ENCODE results near the gene CDS2.

CDS2 gene

DNA sequence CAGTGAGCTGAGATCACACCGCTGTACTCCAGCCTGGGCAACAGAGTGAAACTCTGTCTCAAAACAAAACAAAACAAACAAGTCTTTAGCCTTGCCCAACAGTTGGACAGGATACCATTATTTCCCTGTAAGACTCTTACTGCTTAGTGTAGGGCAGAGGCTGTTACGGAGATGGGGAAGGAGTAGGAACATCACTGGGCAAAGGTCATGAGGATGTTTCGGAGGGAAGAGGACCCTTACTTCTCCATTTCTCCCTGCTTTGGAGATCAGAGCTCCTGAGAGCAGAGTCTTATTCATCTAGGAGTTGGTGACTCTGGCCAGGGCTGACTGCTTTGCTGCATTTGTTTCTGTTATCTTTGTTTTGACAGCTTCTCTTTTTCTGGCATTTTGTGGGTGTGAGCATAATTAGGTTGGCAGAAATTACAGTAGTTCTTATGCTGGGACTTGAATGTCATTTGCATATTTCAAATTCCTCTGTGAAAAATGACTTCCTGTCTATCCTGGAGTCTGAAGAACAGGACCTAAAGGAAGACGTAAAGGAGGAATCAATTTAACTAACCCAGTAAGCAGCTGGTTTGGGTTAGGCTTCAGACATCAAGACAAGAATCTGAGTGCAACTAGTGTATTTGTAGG lies 89.0 kb downstream of the CDS2 start:
- no peak for DNase-seq

DNA sequence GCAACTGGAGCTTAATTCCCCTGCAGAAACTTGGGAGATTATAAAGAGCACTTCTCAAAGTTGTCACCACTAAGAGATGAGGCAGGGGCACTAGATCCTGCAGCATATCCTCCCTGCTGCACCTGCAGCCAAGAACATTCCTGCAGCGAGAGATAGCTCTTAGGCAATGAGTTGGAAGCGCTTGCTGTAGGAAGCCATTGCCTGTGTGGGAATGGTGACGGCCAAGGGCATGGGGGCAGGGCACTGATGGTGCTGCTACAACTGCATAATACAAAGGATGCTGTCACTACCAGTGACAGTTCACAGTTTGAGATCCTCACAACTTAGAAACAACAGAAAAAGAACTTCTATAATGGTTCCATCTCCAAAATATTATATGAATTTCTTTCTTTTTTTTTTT lies 89.9 kb downstream of the CDS2 start:
- no peak for DNase-seq

DNA sequence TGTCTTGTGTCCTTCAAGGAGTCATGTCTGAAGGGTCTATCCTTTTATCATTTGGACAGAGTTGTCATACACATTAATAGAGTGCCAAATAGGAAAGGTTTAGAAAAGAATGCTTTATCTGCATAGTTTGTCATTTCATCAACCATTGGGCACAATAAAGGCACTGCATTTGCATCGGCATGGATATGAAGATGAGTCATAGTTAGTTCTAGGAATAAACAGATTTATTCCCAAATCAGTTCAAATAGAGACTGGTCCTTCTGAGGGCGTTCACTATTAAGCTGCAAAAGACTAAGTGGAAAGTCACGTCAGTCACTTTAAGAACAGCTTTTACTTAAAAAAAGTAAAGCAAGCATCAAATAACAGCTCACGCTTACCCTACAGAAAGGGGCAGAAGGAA lies 90.8 kb downstream of the CDS2 start:
- no peak for DNase-seq

DNA sequence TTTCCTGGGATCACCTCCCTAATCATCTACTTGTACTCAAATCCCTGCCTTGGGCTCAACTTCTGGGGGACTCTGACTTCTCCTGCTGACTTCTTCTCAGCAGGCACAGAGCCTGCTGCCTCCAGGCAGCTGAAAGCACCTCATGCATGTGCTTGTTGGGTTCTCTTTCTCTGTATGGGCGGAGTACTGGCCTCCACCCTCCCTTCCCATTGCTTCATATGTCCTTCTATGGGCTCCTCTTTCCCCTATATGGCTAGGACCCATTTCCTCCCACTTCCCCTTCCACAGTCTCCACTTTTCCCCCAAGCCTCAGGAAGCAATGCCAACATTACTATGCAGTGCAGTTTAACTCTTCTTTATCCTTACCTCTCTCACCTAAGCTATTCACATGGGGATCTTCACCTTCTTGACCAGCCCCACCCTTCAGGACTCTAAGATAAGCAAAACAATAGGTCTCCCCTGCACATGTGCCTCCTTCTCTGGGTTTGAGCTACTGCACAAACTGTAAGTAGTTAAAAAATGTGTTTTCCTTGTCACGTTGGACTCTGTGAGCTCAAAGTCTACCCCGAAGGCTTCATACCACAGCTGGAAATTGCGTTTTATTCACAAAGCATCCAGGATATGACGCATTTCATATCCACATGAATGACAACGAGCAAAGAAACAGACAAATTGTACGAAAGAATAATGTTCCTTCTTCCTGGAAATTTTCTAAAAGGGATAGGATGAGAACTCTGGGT lies 93.7 kb downstream of the CDS2 start:
- no peak for DNase-seq

DNA sequence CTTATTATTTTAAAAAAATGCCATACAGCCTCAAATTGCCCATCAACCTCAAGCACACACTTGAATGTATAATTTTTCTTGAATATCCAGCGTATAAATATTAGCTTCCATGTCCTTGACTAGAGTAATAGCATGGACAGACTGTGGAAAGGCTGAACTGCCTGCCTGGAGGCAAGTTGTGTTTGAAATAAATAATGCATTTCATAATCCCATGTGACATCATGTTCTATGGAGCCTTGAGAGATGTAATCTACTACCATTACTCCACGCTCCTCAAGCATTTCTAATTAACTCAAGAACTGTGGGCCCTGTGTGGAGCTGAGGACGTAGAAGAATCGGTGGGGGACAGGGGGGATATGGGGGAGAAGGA lies 94.2 kb downstream of the CDS2 start:
- no peak for DNase-seq

DNA sequence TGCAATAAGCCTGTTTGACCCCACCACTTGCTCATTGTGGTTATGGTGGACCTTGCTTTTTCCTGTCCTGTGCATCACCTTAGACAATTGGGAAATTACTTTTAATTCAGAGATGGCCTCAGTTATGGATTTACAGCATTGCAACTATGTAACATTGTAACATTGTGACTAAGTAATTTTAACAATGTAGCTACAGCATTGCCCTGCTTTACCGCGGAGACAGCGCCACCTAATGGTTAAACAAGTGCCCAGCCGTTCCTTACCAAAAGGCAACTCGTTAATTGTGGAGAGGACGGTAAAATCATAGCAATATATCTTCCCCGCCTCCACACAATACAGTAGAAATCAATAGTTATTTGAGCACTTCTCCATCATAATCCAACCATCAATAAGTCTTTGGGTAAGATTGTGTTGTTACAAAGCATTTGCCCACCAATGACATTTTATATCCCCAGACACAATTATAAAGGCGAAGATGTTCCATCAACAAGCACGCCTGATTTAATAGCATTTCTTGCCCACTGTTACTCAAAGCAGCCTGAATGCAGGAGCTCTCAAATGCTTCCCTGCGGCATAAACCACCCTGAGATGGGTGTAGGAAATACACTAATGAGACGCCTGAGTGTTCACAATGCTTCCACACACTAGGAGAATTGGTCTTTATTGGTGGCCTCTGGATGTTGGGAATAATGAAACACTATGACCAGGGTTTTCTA lies 96.3 kb downstream of the CDS2 start:
- peak; percentile 47 for DNase-seq

DNA sequence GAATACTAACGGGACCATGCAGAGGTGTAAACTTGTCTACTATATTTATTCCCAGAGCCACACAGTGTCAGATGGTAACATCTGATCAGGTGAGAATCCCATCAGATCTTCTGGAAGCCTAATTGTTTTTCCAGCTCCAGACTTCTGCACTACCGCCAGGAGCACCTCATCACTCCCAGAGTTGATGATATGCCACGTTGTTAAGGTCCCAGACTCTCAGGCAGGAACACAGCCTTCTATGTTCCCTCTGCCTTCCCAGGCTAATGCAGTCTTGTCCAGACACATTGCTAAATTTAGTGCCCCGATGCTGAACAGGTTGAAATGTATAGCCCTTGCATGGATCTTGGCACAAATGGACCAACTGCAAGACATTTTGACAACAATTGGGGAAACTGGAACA lies 103.7 kb downstream of the CDS2 start:
- no peak for DNase-seq

DNA sequence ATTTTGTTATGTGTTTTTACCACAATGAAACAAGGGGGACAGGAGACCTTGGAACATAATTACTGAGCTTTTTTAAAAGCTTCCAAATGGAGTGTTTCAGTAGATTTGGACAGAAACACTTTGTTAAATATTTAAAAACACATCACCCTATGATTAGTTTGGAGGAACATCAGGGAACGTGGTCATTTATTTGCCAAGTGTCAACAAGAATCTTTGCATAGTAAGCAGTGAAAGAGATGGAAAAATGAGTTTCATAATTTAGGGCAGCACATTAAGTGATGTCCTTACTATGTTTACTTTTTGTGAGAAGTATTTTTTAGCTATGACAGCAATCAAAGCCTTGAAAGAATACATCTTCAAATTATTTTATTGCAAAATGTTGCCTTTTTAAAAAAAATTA lies 107.3 kb downstream of the CDS2 start:
- no peak for DNase-seq

DNA sequence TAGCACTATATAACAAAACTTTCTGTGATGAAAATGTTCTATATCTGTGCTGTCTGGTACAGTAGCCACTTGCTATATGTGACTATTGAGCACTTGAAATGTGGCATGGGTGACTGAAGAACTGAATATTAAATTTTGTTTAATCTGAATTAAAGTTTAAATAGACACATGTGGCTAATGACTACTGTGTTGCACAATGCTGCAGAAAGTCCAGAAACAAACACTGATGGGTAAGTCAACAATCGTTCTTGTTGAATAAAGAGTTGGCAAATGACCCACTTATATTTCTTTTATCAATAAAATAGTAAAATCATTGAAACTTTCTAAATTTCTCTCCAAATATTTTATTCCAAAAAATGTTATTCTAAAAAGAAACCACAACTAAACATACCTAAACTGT lies 108.2 kb downstream of the CDS2 start:
- DNase-seq: no peak

Measured in SHP77 treated with DMSO at 0.1 percent for 48 hours (cell line).